Endothelial cell of umbilical vein (primary cell): ENCODE data around the gene LMAN1L. TPM values are rescaled to one million over a fixed set of nuclear protein-coding genes. Genes with fewer than 3 reads are reported as not detected.

Experiments used
- BruUV-seq: library from RNA; stranded (reverse); fragments of 400-500 nt; replicated peaks from 2 replicates; lab custom pipeline; 2021; lab: Mats Ljungman, UMichigan
- CTCF ChIA-PET: fragments of 300-600, 350-600 bp; sonication (Branson Sonifier 250); formaldehyde crosslinking; loops from one replicate; lab custom pipeline; 2021; ENCODE audit warnings: antibody characterized with exemption, inconsistent platforms; lab: Charles Lee
- POLR2A ChIA-PET: fragments of 300-600, 350-600 bp; sonication (Branson Sonifier 250); formaldehyde crosslinking; loops from one replicate; lab custom pipeline; 2021; ENCODE audit warnings: antibody characterized with exemption, inconsistent platforms; lab: Charles Lee
- DNase-seq: peaks from one replicate; pipeline ENCODE4 v3.0.0-alpha.2; 2011; ENCODE audit warnings: low read depth, low spot score
- FAIRE-seq: peaks from 2 replicates; lab custom pipeline; 2011; peaks lifted over from hg19 to GRCh38; lab: Jason Lieb, UNC
- H2AFZ ChIP-seq: 2 replicates; pipeline ENCODE4 v1.6.0; 2012; ENCODE audit warnings: low read depth, low read length, control low read depth, inconsistent platforms
- H3K27ac ChIP-seq: 2 replicates; pipeline ENCODE4 v1.5.1; 2011; ENCODE audit warnings: low read depth, mild to moderate bottlenecking, control low read depth, low read length, moderate library complexity; ENCODE audit not compliant: insufficient read depth
- H3K27me3 ChIP-seq, 2 experiments: 2 replicates each; pipeline versions ENCODE4 v1.6.0 to v1.6.1; 2011; ENCODE audit warnings: low read length in 2 of 2, mixed read lengths in 1 of 2; ENCODE audit not compliant: control insufficient read depth in 2 of 2, insufficient read depth in 2 of 2
- H3K36me3 ChIP-seq, 2 experiments: 2 replicates in 1 of 2; 3 replicates in 1 of 2; pipeline ENCODE4 v1.5.1; 2011; ENCODE audit warnings: low read length in 2 of 2, mild to moderate bottlenecking in 1 of 2, moderate library complexity in 1 of 2; ENCODE audit not compliant: control insufficient read depth in 2 of 2, insufficient read depth in 2 of 2; ENCODE audit errors: extremely low read depth in 1 of 2
- H3K4me1 ChIP-seq: 3 replicates; pipeline ENCODE4 v1.5.1; 2011; ENCODE audit warnings: mild to moderate bottlenecking, low read length; ENCODE audit not compliant: control insufficient read depth, insufficient read depth; ENCODE audit errors: extremely low read depth
- H3K4me2 ChIP-seq: 2 replicates; pipeline ENCODE4 v1.6.1; 2011; ENCODE audit warnings: low read length, control low read depth, mixed read lengths; ENCODE audit not compliant: insufficient read depth
- H3K4me3 ChIP-seq, 3 experiments: fragments of 200-600 bp in 1 of 3; sonication (generic), shearing (Covaris generic) in 1 of 3; replicated peaks in 1 of 3; 2 replicates each; pipeline ENCODE4 v1.5.1; 2011 to 2016; ENCODE audit warnings: control low read depth in 3 of 3, low read length in 3 of 3, mild to moderate bottlenecking in 2 of 3, inconsistent platforms in 1 of 3, low read depth in 1 of 3, moderate library complexity in 1 of 3; ENCODE audit not compliant: insufficient read depth in 1 of 3
- H3K79me2 ChIP-seq: 2 replicates; pipeline ENCODE4 v1.6.0; 2012; ENCODE audit warnings: low read length, inconsistent platforms; ENCODE audit not compliant: control insufficient read depth, insufficient read depth
- H3K9ac ChIP-seq: replicated peaks from 2 replicates; pipeline ENCODE3; 2011; ENCODE audit warnings: low read length, control low read depth; ENCODE audit not compliant: insufficient read depth; ENCODE audit errors: extremely low read depth
- H3K9me1 ChIP-seq: replicated peaks from 3 replicates; pipeline ENCODE4 v1.6.0; 2011; ENCODE audit warnings: mild to moderate bottlenecking, low read length; ENCODE audit not compliant: control insufficient read depth, insufficient read depth; ENCODE audit errors: extremely low read depth
- H3K9me3 ChIP-seq: replicated peaks from 2 replicates; pipeline ENCODE4 v1.5.1; 2012; ENCODE audit warnings: low read length, inconsistent platforms; ENCODE audit not compliant: control insufficient read depth, insufficient read depth
- H4K20me1 ChIP-seq: replicated peaks from 2 replicates; pipeline ENCODE3; 2011; ENCODE audit warnings: mild to moderate bottlenecking, low read length; ENCODE audit not compliant: control insufficient read depth, insufficient read depth; ENCODE audit errors: extremely low read depth
- EZH2 ChIP-seq: IDR thresholded peaks from 2 replicates; pipeline ENCODE4 v1.6.1; 2012; ENCODE audit warnings: borderline replicate concordance, low read depth, mild to moderate bottlenecking, moderate library complexity, low read length, inconsistent platforms; ENCODE audit not compliant: severe bottlenecking
- FOS ChIP-seq: IDR thresholded peaks from 2 replicates; pipeline ENCODE4 v1.6.1; 2011; ENCODE audit warnings: mild to moderate bottlenecking, low read length, moderate library complexity, borderline replicate concordance; ENCODE audit not compliant: insufficient read depth
- GATA2 ChIP-seq: IDR thresholded peaks from 2 replicates; pipeline ENCODE4 v1.7.0; 2011; ENCODE audit warnings: low read depth, mild to moderate bottlenecking, moderate library complexity, mixed read lengths, low read length; ENCODE audit not compliant: insufficient read length, insufficient read depth
- JUN ChIP-seq: IDR thresholded peaks from 2 replicates; pipeline ENCODE4 v1.6.1; 2011; ENCODE audit warnings: borderline replicate concordance, low read depth; ENCODE audit not compliant: insufficient read length, insufficient read depth
- MYC ChIP-seq: IDR thresholded peaks from one replicate; pipeline ENCODE4 v1.6.1; 2011; ENCODE audit warnings: mild to moderate bottlenecking, low read depth, low read length
- POLR2A ChIP-seq: IDR thresholded peaks from 2 replicates; pipeline ENCODE4 v1.6.1; 2012; ENCODE audit warnings: low read depth, mild to moderate bottlenecking, control low read depth, low read length
- dilution Hi-C: fragments of 300-500 bp; cut with MboI; formaldehyde crosslinking; loops from one replicate; pipeline ENCODE4 v1.15.0; 2019; ENCODE audit warnings: low sequenced_read_pairs; ENCODE audit not compliant: extremely low pct_ligation_motif_present
- intact Hi-C: fragments of 100-400 bp; cut with micrococcal nuclease; formaldehyde crosslinking; loops from one replicate; pipeline ENCODE4 v1.10.0; 2022
- polyA plus RNA-seq, 4 experiments: library from polyadenylated mRNA; depleted of rRNA in 3 of 4; stranded (reverse) in 3 of 4; unstranded in 1 of 4; fragments of >200 nt; gene quantifications; 2 replicates each; pipeline versions ENCODE4 v1.2.1 to v1.2.3, GENCODE V29; 2011 to 2012; ENCODE audit warnings: missing spikeins in 1 of 4
- total RNA-seq: library from RNA; stranded (reverse); gene quantifications from 2 replicates; pipeline ENCODE4 v1.2.3, GENCODE V29; 2021

LMAN1L gene
- total and polyA plus RNA-seq, 2 donors (not counting 3 experiments of a cell fraction or from before 2014, with no cell fraction given), result not detected

- intact Hi-C loops (loop anchor here (5.0 kb wide), 1 partner anchor 96 kb away; the partner anchor contains the start of gene COX5A), dilution Hi-C loops (no loop called here)
- H2AFZ ChIP-seq, result no peak overlapping the region
- H4K20me1 ChIP-seq, result no peaks in the 10 kb centered on the region
- H3K9me3 ChIP-seq, result no peaks in the 10 kb centered on the region
- H3K4me2 ChIP-seq, result no peak overlapping the region
- ChIA-PET CTCF (interaction anchor here (1.0 to 5.3 kb wide), 6 partner anchors 23 to 110 kb away, joined by 3 to 37 read pairs (median 3); no protein-coding TSS in a partner anchor), POLR2A (interaction anchor here (0.5 kb wide), 1 partner anchor 63 kb away, joined by 4 read pairs; no protein-coding TSS in a partner anchor)
- no peak for DNase-seq
- TF ChIP-seq POLR2A (no peak), GATA2 (no peak), JUN (no peak), MYC (no peak), FOS (no peak), EZH2 (no peak)
- H3K27me3 ChIP-seq, result no peaks in the 10 kb centered on the region
- no peak overlapping the region for H3K27ac ChIP-seq
- peaks cover 0 to 14% of the 10 kb centered on the region in 2 experiments for H3K36me3 ChIP-seq
- BruUV-seq, result no TSS peak
- H3K4me1 ChIP-seq, result peaks cover 11% of the 10 kb centered on the region
- H3K9ac ChIP-seq, result no peak overlapping the region
- no peak overlapping the region for H3K4me3 ChIP-seq
- no peaks in the 10 kb centered on the region for H3K9me1 ChIP-seq
- peaks cover 2% of the 10 kb centered on the region for H3K79me2 ChIP-seq
- no peak for FAIRE-seq
These were observed 28.5 kb downstream of the LMAN1L start for GRCh38 chr15:74840851-74841775.
